Astrocyte (in vitro differentiated cells and primary cell): ENCODE results near the gene CCDC60. TPM values are rescaled to one million over a fixed set of nuclear protein-coding genes. Genes with fewer than 3 reads are reported as not detected.

Experiments used
- DNase-seq: peaks from one replicate; pipeline ENCODE4 v3.0.0-alpha.2; 2010; ENCODE audit warnings: low read depth
- FAIRE-seq: peaks from 2 replicates; lab custom pipeline; 2011; peaks lifted over from hg19 to GRCh38; lab: Jason Lieb, UNC
- H2AFZ ChIP-seq: 2 replicates; pipeline ENCODE4 v1.6.0; 2012; ENCODE audit warnings: low read depth, low read length, inconsistent platforms
- H3K27ac ChIP-seq: 2 replicates; pipeline ENCODE4 v1.5.1; 2011; ENCODE audit warnings: low read depth, low read length, inconsistent platforms
- H3K27me3 ChIP-seq: 2 replicates; pipeline ENCODE4 v1.6.0; 2011; ENCODE audit warnings: low read length, inconsistent platforms; ENCODE audit not compliant: insufficient read depth
- H3K36me3 ChIP-seq: 2 replicates; pipeline ENCODE4 v1.5.1; 2011; ENCODE audit warnings: low read length, inconsistent platforms; ENCODE audit not compliant: insufficient read depth
- H3K4me1 ChIP-seq: 2 replicates; pipeline ENCODE4 v1.5.1; 2011; ENCODE audit warnings: low read length, inconsistent platforms; ENCODE audit not compliant: insufficient read depth
- H3K4me2 ChIP-seq: 2 replicates; pipeline ENCODE4 v1.6.0; 2012; ENCODE audit warnings: low read length, inconsistent platforms
- H3K4me3 ChIP-seq: 2 replicates; pipeline ENCODE4 v1.5.1; 2011; ENCODE audit warnings: low read depth, mild to moderate bottlenecking, low read length, inconsistent platforms; ENCODE audit not compliant: insufficient read depth
- H3K79me2 ChIP-seq: 2 replicates; pipeline ENCODE4 v1.6.0; 2012; ENCODE audit warnings: mild to moderate bottlenecking, low read length, inconsistent platforms; ENCODE audit not compliant: insufficient read depth
- H3K9ac ChIP-seq: 2 replicates; pipeline ENCODE4 v1.6.0; 2012; ENCODE audit warnings: mild to moderate bottlenecking, low read length, inconsistent platforms
- H3K9me3 ChIP-seq: 2 replicates; pipeline ENCODE4 v1.5.1; 2012; ENCODE audit warnings: low read depth, mild to moderate bottlenecking, low read length, inconsistent platforms; ENCODE audit not compliant: insufficient read depth
- H4K20me1 ChIP-seq: 2 replicates; pipeline ENCODE4 v1.6.0; 2012; ENCODE audit warnings: low read length, inconsistent platforms; ENCODE audit not compliant: insufficient read depth
- H3K27ac Mint-ChIP-seq: one replicate; pipeline ENCODE4 v1.8.0; 2021; ENCODE audit warnings: mild to moderate bottlenecking, mixed read lengths; ENCODE audit not compliant: unreplicated experiment
- H3K27me3 Mint-ChIP-seq: one replicate; pipeline ENCODE4 v1.8.0; 2021; ENCODE audit warnings: low read depth, mixed read lengths; ENCODE audit not compliant: unreplicated experiment
- H3K36me3 Mint-ChIP-seq: one replicate; pipeline ENCODE4 v1.8.0; 2021; ENCODE audit warnings: low read depth, mixed read lengths; ENCODE audit not compliant: unreplicated experiment
- H3K4me1 Mint-ChIP-seq: one replicate; pipeline ENCODE4 v1.8.0; 2021; ENCODE audit warnings: low read depth, mixed read lengths; ENCODE audit not compliant: unreplicated experiment
- H3K4me3 Mint-ChIP-seq: one replicate; pipeline ENCODE4 v1.8.0; 2021; ENCODE audit warnings: mild to moderate bottlenecking, moderate library complexity, mixed read lengths; ENCODE audit not compliant: unreplicated experiment
- H3K9me3 Mint-ChIP-seq: one replicate; pipeline ENCODE4 v1.8.0; 2021; ENCODE audit warnings: mild to moderate bottlenecking, mixed read lengths; ENCODE audit not compliant: unreplicated experiment
- EZH2 ChIP-seq: IDR thresholded peaks from 2 replicates; pipeline ENCODE4 v1.6.1; 2012; ENCODE audit warnings: mild to moderate bottlenecking, low read length, inconsistent platforms; ENCODE audit not compliant: insufficient read depth
- total RNA-seq: library from RNA; stranded (reverse); gene quantifications from 2 replicates; pipeline ENCODE4 v1.2.1, GENCODE V29; 2021
- TF ChIP-seq, protein P1 (sequence below): IDR thresholded peaks from 2 replicates; pipeline ENCODE4 v1.5.1; 2011; ENCODE audit warnings: low read depth, mild to moderate bottlenecking, inconsistent platforms, low read length, moderate library complexity; ENCODE audit not compliant: insufficient read depth

CCDC60 gene
- total RNA-seq, 1 donor from 2014 or later, result 1.7 TPM

DNA sequence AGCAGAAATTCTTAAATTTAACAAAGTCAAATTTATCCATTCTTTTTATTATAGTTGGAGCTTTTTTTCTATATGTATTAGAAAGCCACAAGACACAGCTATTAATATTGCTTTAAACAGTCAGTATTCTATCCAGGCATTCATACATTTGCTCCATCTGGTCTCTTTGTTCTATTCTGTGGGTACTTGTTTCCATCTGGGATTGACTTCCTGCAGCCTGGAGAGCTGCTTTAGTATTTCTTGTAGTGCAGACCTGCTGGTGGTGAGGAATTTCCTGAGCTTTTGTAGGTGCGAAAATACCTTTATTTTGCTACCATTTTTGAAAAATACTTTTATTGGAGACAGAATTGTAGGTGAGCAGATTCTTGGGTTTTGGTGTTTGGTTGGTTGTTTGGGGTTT, 29.0 kb downstream of the CCDC60 start:
- Histone ChIP-seq H3K9ac (no peak overlapping the region), H4K20me1 (no peaks in the 10 kb centered on the region), H3K27me3 (no peaks in the 10 kb centered on the region), H3K9me3 (no peaks in the 10 kb centered on the region), H3K4me3 (no peak overlapping the region), H3K27ac (no peak overlapping the region), H3K4me2 (no peak overlapping the region), H3K36me3 (no peaks in the 10 kb centered on the region), H2AFZ (no peak overlapping the region), H3K4me1 (no peaks in the 10 kb centered on the region), H3K79me2 (no peaks in the 10 kb centered on the region)
- DNase-seq, result no peak
- TF ChIP-seq, protein P1, sequence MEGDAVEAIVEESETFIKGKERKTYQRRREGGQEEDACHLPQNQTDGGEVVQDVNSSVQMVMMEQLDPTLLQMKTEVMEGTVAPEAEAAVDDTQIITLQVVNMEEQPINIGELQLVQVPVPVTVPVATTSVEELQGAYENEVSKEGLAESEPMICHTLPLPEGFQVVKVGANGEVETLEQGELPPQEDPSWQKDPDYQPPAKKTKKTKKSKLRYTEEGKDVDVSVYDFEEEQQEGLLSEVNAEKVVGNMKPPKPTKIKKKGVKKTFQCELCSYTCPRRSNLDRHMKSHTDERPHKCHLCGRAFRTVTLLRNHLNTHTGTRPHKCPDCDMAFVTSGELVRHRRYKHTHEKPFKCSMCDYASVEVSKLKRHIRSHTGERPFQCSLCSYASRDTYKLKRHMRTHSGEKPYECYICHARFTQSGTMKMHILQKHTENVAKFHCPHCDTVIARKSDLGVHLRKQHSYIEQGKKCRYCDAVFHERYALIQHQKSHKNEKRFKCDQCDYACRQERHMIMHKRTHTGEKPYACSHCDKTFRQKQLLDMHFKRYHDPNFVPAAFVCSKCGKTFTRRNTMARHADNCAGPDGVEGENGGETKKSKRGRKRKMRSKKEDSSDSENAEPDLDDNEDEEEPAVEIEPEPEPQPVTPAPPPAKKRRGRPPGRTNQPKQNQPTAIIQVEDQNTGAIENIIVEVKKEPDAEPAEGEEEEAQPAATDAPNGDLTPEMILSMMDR, result no peak
- TF ChIP-seq EZH2, result no peak
- H3K36me3 Mint-ChIP-seq, result no peaks in the 10 kb centered on the region
- H3K4me1 Mint-ChIP-seq, result no peaks in the 10 kb centered on the region
- H3K9me3 Mint-ChIP-seq, result peaks cover 4% of the 10 kb centered on the region
- H3K27ac Mint-ChIP-seq, result no peak overlapping the region
- no peaks in the 10 kb centered on the region for H3K27me3 Mint-ChIP-seq
- FAIRE-seq, result no peak
- no peak overlapping the region for H3K4me3 Mint-ChIP-seq

DNA sequence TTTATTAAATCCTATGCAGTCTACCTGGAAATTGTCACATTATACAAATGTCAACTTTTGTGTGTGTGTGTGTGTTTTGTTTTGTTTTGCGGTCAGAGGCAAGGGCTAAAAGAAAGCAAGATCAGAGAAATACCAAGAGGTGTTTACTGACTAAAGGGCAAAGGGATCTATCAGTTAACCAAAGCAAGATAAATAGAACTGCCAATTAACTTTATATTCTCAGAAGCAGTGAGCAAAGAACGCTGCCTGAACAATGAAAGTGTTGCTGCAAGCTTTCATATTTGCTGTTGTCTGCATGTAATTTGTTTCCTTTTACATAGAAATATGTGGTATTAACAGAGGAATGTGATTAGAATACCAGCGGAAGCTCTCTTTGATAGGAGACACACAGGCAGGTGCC, 30.9 kb downstream of the CCDC60 start:
- Histone ChIP-seq H2AFZ (no peak overlapping the region), H3K79me2 (no peaks in the 10 kb centered on the region), H3K36me3 (no peaks in the 10 kb centered on the region), H4K20me1 (no peaks in the 10 kb centered on the region), H3K27ac (no peak overlapping the region), H3K4me1 (no peaks in the 10 kb centered on the region), H3K9me3 (peaks cover 3% of the 10 kb centered on the region), H3K9ac (no peak overlapping the region), H3K27me3 (no peaks in the 10 kb centered on the region), H3K4me3 (no peak overlapping the region), H3K4me2 (no peak overlapping the region)
- H3K4me1 Mint-ChIP-seq, result no peaks in the 10 kb centered on the region
- no peak overlapping the region for H3K4me3 Mint-ChIP-seq
- peaks cover 6% of the 10 kb centered on the region for H3K9me3 Mint-ChIP-seq
- DNase-seq (no peak), FAIRE-seq (no peak)
- TF ChIP-seq, protein P1, result no peak
- no peak for TF ChIP-seq EZH2
- no peaks in the 10 kb centered on the region for H3K36me3 Mint-ChIP-seq
- no peak overlapping the region for H3K27ac Mint-ChIP-seq
- no peaks in the 10 kb centered on the region for H3K27me3 Mint-ChIP-seq

DNA sequence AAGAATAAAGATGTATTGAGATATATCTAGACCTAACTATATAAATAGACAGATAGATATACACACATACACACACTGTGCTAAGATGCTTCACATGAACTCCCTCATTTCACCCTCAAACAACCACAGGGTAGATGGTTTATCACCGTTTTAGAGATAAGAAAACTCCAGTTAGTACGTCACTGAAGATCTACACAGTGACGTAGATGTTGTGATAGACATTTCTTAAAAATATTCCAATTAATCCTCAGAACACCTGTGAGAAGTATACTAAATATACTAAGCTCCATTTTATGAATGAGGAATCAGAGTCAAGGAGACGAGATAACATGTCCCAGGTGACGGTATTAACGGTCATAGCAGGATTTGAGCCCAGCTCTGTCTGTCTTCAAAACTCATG, 31.5 kb downstream of the CCDC60 start:
- H3K4me3 Mint-ChIP-seq, result no peak overlapping the region
- Histone ChIP-seq H2AFZ (no peak overlapping the region), H3K36me3 (no peaks in the 10 kb centered on the region), H3K79me2 (no peaks in the 10 kb centered on the region), H3K27me3 (no peaks in the 10 kb centered on the region), H3K9me3 (peaks cover 3% of the 10 kb centered on the region), H3K4me3 (no peak overlapping the region), H3K27ac (no peak overlapping the region), H4K20me1 (no peaks in the 10 kb centered on the region), H3K4me1 (no peaks in the 10 kb centered on the region), H3K4me2 (no peak overlapping the region), H3K9ac (no peak overlapping the region)
- H3K27ac Mint-ChIP-seq, result no peak overlapping the region
- FAIRE-seq, result no peak
- H3K36me3 Mint-ChIP-seq, result no peaks in the 10 kb centered on the region
- no peaks in the 10 kb centered on the region for H3K4me1 Mint-ChIP-seq
- TF ChIP-seq, protein P1, result no peak
- no peak for TF ChIP-seq EZH2
- H3K9me3 Mint-ChIP-seq, result peaks cover 6% of the 10 kb centered on the region
- DNase-seq, result no peak
- H3K27me3 Mint-ChIP-seq, result no peaks in the 10 kb centered on the region
